ENCODE measurements around the gene EPB41L3.
A peak's percentile ranks its signal among the peaks of the same experiment; 100 is the strongest.

Gene EPB41L3

GRCh38 chr18:5463390-5463789 is 80.4 kb downstream of the EPB41L3 start:
- Histone ChIP-seq H3K27me3 (ENCODE audit: control insufficient read depth, insufficient read depth, low read length) (no peaks in the 10 kb centered on the region), H2AFZ (no peak overlapping the region), H3K9ac (no peak overlapping the region), H3K79me2 (peaks cover 44% of the 10 kb centered on the region), H3K4me3 (ENCODE audit: low read depth, low read length) (no peak overlapping the region), H3K36me3 (ENCODE audit: control insufficient read depth, insufficient read depth, low read length) (no peaks in the 10 kb centered on the region), H3K27ac (peak overlapping the region; percentile 17), H3K4me2 (ENCODE audit: low read length) (no peak overlapping the region), H3K4me1 (peaks cover 18% of the 10 kb centered on the region), H3K9me3 (ENCODE audit: control insufficient read depth, low read length) (no peaks in the 10 kb centered on the region)
- TF ChIP-seq CTCF (IDR thresholded peaks at IDR 0.05) = no peak

GRCh38 chr18:5462227-5462626 is 81.6 kb downstream of the EPB41L3 start:
- Histone ChIP-seq H3K9ac (no peak overlapping the region), H3K27ac (no peak overlapping the region), H3K27me3 (ENCODE audit: control insufficient read depth, insufficient read depth, low read length) (no peaks in the 10 kb centered on the region), H3K36me3 (ENCODE audit: control insufficient read depth, insufficient read depth, low read length) (no peaks in the 10 kb centered on the region), H3K4me3 (ENCODE audit: low read depth, low read length) (no peak overlapping the region), H3K4me2 (ENCODE audit: low read length) (no peak overlapping the region), H3K4me1 (peaks cover 28% of the 10 kb centered on the region), H3K79me2 (peaks cover 36% of the 10 kb centered on the region), H3K9me3 (ENCODE audit: control insufficient read depth, low read length) (no peaks in the 10 kb centered on the region), H2AFZ (no peak overlapping the region)
- no peak for TF ChIP-seq CTCF (IDR thresholded peaks at IDR 0.05)

- TF ChIP-seq CTCF (IDR thresholded peaks at IDR 0.05) = no peak
- Histone ChIP-seq H3K36me3 (ENCODE audit: control insufficient read depth, insufficient read depth, low read length) (no peaks in the 10 kb centered on the region), H3K4me2 (ENCODE audit: low read length) (no peak overlapping the region), H3K79me2 (peaks cover 26% of the 10 kb centered on the region), H3K27me3 (ENCODE audit: control insufficient read depth, insufficient read depth, low read length) (no peaks in the 10 kb centered on the region), H3K27ac (no peak overlapping the region), H3K4me1 (peaks cover 27% of the 10 kb centered on the region), H3K4me3 (ENCODE audit: low read depth, low read length) (no peak overlapping the region), H3K9me3 (ENCODE audit: control insufficient read depth, low read length) (no peaks in the 10 kb centered on the region), H2AFZ (no peak overlapping the region), H3K9ac (no peak overlapping the region)
These were observed 82.8 kb downstream of the EPB41L3 start for GRCh38 chr18:5461041-5461440.

GRCh38 chr18:5457462-5457957 is 86.3 kb downstream of the EPB41L3 start:
- no peaks in the 10 kb centered on the region for H3K36me3 ChIP-seq (ENCODE audit: control insufficient read depth, insufficient read depth, low read length)
- no peak for TF ChIP-seq CTCF (IDR thresholded peaks at IDR 0.05)
- no peaks in the 10 kb centered on the region for H3K9me3 ChIP-seq (ENCODE audit: control insufficient read depth, low read length)
- H3K27me3 ChIP-seq (ENCODE audit: control insufficient read depth, insufficient read depth, low read length) = no peaks in the 10 kb centered on the region
- H2AFZ ChIP-seq = peak overlapping the region; percentile 49
- no peak overlapping the region for H3K9ac ChIP-seq
- H3K4me1 ChIP-seq = peaks cover 21% of the 10 kb centered on the region
- no peak overlapping the region for H3K4me2 ChIP-seq (ENCODE audit: low read length)
- peak overlapping the region; percentile 67 for H3K27ac ChIP-seq
- no peak overlapping the region for H3K4me3 ChIP-seq (ENCODE audit: low read depth, low read length)
- peaks cover 3% of the 10 kb centered on the region for H3K79me2 ChIP-seq
